ENCODE results near the gene MEP1B. TPM values are rescaled to one million over a fixed set of nuclear protein-coding genes. Genes with fewer than 3 reads are reported as not detected.

Gene MEP1B
- total RNA-seq, 1 experiment from 2014 or later, result not detected

- Mint-ChIP-seq H3K36me3 (ENCODE audit: insufficient read depth, unreplicated experiment) (no peaks in the 10 kb centered on the region), H3K27ac (ENCODE audit: unreplicated experiment) (no peak overlapping the region), H3K4me1 (ENCODE audit: low read depth, unreplicated experiment) (no peaks in the 10 kb centered on the region), H3K9me3 (ENCODE audit: low read depth, unreplicated experiment) (no peaks in the 10 kb centered on the region), H3K27me3 (ENCODE audit: unreplicated experiment) (no peaks in the 10 kb centered on the region), H3K4me3 (ENCODE audit: low read depth, unreplicated experiment) (no peak overlapping the region)
- BruUV-seq (replicated peaks), result no TSS peak
- CTCF ChIA-PET, result no interaction called here
- intact Hi-C loops (cut with micrococcal nuclease; ENCODE audit: unreplicated experiment), result no loop called here
- TF ChIP-seq, protein P1, sequence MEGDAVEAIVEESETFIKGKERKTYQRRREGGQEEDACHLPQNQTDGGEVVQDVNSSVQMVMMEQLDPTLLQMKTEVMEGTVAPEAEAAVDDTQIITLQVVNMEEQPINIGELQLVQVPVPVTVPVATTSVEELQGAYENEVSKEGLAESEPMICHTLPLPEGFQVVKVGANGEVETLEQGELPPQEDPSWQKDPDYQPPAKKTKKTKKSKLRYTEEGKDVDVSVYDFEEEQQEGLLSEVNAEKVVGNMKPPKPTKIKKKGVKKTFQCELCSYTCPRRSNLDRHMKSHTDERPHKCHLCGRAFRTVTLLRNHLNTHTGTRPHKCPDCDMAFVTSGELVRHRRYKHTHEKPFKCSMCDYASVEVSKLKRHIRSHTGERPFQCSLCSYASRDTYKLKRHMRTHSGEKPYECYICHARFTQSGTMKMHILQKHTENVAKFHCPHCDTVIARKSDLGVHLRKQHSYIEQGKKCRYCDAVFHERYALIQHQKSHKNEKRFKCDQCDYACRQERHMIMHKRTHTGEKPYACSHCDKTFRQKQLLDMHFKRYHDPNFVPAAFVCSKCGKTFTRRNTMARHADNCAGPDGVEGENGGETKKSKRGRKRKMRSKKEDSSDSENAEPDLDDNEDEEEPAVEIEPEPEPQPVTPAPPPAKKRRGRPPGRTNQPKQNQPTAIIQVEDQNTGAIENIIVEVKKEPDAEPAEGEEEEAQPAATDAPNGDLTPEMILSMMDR (IDR thresholded peaks at IDR 0.05; ENCODE audit: unreplicated experiment), result no peak
- DNase-seq, result no peak
Observed at GRCh38 chr18:32177530-32177929, 12.3 kb upstream of the MEP1B start.

DNA sequence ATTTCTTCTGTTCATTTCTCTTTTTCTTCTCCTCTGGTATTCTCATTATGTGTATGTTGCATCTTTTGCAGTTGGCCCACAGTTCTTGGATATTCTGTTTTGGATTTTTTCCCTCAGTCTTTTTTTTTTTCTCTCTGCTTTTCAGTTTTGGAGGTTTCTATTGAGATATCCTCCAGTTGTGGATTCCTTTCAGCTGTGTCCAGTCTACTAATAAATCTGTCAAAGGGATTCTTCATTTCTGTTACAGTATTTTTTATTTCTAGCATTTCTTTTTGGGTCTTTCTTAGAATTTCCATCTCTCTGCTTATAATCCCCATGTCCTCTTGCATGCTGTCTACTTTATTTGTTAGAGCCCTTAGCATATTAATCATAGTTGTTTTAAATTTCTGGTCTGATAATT is 6.3 kb upstream of the MEP1B start:
- H3K4me1 Mint-ChIP-seq (ENCODE audit: low read depth, unreplicated experiment), result no peaks in the 10 kb centered on the region
- CTCF ChIA-PET, result no interaction called here
- no peaks in the 10 kb centered on the region for H3K9me3 Mint-ChIP-seq (ENCODE audit: low read depth, unreplicated experiment)
- intact Hi-C loops (cut with micrococcal nuclease; ENCODE audit: unreplicated experiment), result no loop called here
- H3K36me3 Mint-ChIP-seq (ENCODE audit: insufficient read depth, unreplicated experiment), result no peaks in the 10 kb centered on the region
- no TSS peak for BruUV-seq (replicated peaks)
- no peak overlapping the region for H3K27ac Mint-ChIP-seq (ENCODE audit: unreplicated experiment)
- no peaks in the 10 kb centered on the region for H3K27me3 Mint-ChIP-seq (ENCODE audit: unreplicated experiment)
- TF ChIP-seq, protein P1 (IDR thresholded peaks at IDR 0.05; ENCODE audit: unreplicated experiment), result no peak
- no peak for DNase-seq
- H3K4me3 Mint-ChIP-seq (ENCODE audit: low read depth, unreplicated experiment), result no peak overlapping the region

GRCh38 chr18:32190209-32190608 is 370 bp downstream of the MEP1B start:
- intact Hi-C loops (cut with micrococcal nuclease; ENCODE audit: unreplicated experiment), result no loop called here
- Mint-ChIP-seq H3K27me3 (ENCODE audit: unreplicated experiment) (no peaks in the 10 kb centered on the region), H3K4me3 (ENCODE audit: low read depth, unreplicated experiment) (no peak overlapping the region), H3K4me1 (ENCODE audit: low read depth, unreplicated experiment) (no peaks in the 10 kb centered on the region), H3K36me3 (ENCODE audit: insufficient read depth, unreplicated experiment) (no peaks in the 10 kb centered on the region), H3K9me3 (ENCODE audit: low read depth, unreplicated experiment) (no peaks in the 10 kb centered on the region), H3K27ac (ENCODE audit: unreplicated experiment) (no peak overlapping the region)
- DNase-seq, result no peak
- CTCF ChIA-PET, result no interaction called here
- TF ChIP-seq, protein P1 (IDR thresholded peaks at IDR 0.05; ENCODE audit: unreplicated experiment), result no peak
- no TSS peak for BruUV-seq (replicated peaks)

- intact Hi-C loops (cut with micrococcal nuclease; ENCODE audit: unreplicated experiment), result no loop called here
- H3K27ac Mint-ChIP-seq (ENCODE audit: unreplicated experiment), result no peak overlapping the region
- no peaks in the 10 kb centered on the region for H3K36me3 Mint-ChIP-seq (ENCODE audit: insufficient read depth, unreplicated experiment)
- BruUV-seq (replicated peaks), result no TSS peak
- CTCF ChIA-PET, result no interaction called here
- H3K4me1 Mint-ChIP-seq (ENCODE audit: low read depth, unreplicated experiment), result no peaks in the 10 kb centered on the region
- no peaks in the 10 kb centered on the region for H3K27me3 Mint-ChIP-seq (ENCODE audit: unreplicated experiment)
- no peak overlapping the region for H3K4me3 Mint-ChIP-seq (ENCODE audit: low read depth, unreplicated experiment)
- TF ChIP-seq, protein P1 (IDR thresholded peaks at IDR 0.05; ENCODE audit: unreplicated experiment), result no peak
- H3K9me3 Mint-ChIP-seq (ENCODE audit: low read depth, unreplicated experiment), result no peaks in the 10 kb centered on the region
- no peak for DNase-seq
Observed at GRCh38 chr18:32195881-32196815, 6.3 kb downstream of the MEP1B start.
